ENCODE measurements around the gene TBC1D17.

TBC1D17 gene

DNA sequence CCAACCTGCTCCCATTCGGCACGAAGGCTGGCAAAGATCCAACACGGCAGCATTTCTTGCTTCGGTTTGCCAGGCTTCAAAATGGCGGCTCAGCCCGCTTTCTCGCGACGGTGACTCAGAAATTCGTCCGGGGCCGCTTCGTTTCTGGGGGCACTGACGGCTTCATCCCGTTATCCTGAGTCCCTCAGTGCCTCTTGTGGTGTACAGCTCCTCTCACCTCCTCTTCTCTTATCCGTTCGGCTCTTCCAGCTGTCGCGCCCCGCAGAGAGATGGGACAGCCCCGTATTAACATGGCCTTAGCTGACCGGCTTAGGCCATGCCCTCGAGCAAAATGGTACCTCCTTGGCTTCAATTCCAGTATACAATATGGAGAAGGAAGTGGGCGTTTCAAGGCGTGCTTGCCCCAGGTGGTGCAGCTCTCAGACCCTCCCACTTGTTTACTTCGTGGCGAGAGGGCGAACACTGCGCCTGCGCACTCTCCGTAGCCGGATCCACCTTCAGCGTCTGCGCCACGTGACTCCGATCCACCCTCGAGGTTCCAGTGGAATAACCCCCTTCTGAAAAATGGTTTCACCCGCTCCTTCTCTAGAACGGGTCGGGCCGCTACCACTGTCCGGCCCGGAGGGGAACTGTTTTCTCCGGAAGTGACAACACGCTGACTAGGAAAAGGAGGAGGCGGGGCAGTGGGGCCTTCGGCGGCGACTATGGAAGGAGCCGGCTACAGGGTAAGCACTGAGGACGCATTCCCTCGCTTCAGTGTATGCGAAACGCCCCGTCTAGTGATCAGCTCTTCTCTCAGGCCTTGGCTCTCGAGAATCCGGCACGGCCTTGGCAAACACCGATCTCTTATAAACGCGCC is at the start of gene TBC1D17, which contains the start of gene AKT1S1:
TBC1D17 (plus strand) TSS at position 683 of the 859 bp plus-strand sequence; CDS start at position 705, 22 bp downstream.
AKT1S1 (minus strand) TSS at position 336 of the 859 bp plus-strand sequence. CDS start 4,060 bp downstream, outside the sequence.
- in situ Hi-C loops (cut with MboI; ENCODE audit: low sequenced_read_pairs) = no loop called here

DNA sequence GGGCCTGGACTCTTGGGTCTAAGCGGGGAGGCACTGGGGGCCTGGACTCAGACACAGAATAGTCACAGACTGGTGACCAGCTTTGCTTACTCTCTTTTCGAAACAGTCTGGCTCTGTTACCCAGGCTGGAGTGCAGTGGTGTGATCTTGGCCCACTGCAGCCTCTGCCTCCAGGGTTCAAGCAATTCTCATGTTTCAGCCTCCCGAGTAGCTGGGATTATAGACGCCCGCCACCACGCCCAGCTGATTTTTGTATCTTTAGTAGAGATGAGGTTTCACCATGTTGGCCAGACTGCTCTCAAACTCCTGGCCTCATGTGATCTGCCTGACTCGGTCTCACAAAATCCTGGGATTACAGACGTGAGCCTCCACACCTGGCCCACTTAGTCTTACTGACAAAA is 48.3 kb upstream of the TBC1D17 start:
- in situ Hi-C loops (cut with MboI; ENCODE audit: low sequenced_read_pairs) = no loop called here

DNA sequence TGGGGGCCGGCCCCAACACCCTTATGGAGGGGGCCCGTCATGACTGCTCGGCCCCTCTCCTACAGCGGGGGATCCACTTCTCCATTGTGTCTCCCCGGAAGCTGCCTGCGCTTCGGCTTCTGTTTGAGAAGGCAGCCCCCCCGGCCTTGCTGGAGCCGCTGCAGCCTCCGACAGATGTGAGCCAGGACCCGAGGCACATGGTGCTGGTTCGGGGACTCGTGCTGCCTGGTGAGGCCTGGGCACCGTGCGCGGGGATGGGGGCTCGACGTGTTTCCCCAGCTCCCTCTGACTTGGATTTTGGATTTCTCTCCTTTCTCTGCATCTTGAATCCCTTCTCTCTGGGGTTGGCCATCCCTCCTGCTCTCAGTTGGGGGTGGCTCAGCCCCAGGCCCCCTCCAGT is 47.8 kb upstream of the TBC1D17 start:
- in situ Hi-C loops (cut with MboI; ENCODE audit: low sequenced_read_pairs) = no loop called here

DNA sequence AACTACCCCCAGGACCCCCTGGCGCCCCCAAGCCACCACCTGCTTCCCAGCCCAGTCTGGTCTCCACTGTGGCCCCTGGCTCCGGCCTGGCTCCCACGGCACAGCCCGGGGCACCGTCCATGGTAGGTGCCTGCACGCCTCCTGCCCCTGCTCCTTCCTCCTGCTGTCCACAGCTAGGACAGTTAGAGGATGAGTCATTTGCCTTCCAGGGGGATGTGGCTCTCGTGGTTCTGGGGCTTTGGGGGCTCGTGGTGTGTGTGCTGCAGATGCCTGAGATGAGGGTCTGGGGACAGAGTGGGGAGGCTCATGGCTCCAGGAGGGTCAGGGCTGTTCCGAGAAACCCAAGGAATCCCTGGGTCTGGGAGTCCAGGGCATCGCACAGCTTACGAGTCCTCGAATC is 46.7 kb upstream of the TBC1D17 start:
- in situ Hi-C loops (cut with MboI; ENCODE audit: low sequenced_read_pairs) = no loop called here

DNA sequence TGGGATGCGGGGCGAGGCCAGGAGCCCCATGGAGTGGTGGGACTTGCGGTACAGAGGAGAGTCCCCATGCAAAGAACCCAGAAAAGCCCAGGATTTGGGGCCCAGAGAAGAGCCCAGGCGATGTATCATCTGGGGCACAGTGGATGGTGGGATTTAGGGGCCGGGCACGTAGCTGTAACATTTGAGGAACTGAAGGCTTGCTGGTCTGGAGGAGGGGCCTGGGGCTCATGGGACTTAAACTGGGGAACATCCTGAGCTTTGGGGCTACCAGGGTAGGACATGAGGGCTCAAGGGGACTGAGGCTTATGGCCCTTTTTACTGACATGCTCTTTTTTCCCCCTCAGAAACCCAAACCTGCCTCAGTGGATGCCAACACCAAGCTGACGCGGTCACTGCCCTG is 45.9 kb upstream of the TBC1D17 start:
- in situ Hi-C loops (cut with MboI; ENCODE audit: low sequenced_read_pairs) = no loop called here

DNA sequence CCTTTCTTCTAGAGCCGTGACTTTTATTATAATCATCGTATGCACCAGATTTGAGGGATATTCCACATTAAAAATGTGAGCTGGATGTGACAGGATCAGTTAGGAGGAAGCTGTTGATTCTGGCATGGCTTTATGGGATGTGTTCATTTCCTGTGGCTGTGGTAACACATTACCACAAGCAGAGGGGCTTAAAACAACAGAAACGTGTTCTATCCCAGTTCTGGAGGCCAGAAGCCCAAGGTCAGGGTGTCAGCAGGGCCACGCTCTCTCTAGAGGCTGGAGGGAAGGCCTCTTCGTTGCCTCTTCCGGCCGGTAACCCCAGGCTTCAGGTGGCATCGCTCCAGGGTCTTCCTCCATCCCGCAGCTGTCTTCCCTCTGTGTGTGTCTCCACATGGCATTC is 44.9 kb upstream of the TBC1D17 start:
- in situ Hi-C loops (cut with MboI; ENCODE audit: low sequenced_read_pairs) = no loop called here

DNA sequence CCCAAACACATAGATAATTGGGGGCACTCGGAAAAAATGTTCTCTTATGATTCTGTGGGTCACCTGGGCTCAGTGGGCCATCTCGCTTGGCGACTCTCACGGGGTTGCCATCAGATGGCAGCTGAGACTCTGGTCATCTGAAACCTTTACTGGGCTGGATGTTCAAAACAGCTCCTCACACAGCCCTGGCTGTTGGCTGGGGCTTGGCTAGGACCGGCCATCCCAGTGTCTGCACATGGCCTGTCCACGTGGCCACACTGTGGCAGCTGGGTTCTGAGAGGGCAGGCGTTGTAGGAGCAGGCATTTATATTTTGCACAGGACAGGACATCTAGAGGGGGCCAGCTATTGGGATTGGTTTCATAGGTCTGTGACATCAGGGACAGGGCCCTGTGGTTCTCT is 43.9 kb upstream of the TBC1D17 start:
- in situ Hi-C loops (cut with MboI; ENCODE audit: low sequenced_read_pairs) = no loop called here

DNA sequence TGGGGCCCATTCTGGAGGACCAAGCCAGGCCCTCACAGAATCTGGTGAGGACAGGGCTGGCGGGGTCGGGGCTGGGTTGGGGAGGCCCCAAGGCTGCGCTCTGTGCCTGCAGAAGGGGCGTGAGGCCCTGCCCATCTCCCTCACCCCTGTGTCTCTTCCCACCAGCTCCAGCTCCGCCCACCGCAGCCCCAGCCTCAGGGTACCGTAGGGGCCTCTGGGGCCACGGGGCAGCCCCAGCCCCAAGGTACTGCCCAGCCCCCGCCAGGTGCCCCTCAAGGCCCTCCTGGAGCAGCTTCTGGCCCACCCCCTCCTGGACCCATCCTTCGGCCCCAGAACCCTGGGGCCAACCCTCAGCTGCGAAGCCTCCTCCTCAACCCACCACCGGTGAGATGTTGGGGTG is 41.9 kb upstream of the TBC1D17 start:
- in situ Hi-C loops (cut with MboI; ENCODE audit: low sequenced_read_pairs) = no loop called here

DNA sequence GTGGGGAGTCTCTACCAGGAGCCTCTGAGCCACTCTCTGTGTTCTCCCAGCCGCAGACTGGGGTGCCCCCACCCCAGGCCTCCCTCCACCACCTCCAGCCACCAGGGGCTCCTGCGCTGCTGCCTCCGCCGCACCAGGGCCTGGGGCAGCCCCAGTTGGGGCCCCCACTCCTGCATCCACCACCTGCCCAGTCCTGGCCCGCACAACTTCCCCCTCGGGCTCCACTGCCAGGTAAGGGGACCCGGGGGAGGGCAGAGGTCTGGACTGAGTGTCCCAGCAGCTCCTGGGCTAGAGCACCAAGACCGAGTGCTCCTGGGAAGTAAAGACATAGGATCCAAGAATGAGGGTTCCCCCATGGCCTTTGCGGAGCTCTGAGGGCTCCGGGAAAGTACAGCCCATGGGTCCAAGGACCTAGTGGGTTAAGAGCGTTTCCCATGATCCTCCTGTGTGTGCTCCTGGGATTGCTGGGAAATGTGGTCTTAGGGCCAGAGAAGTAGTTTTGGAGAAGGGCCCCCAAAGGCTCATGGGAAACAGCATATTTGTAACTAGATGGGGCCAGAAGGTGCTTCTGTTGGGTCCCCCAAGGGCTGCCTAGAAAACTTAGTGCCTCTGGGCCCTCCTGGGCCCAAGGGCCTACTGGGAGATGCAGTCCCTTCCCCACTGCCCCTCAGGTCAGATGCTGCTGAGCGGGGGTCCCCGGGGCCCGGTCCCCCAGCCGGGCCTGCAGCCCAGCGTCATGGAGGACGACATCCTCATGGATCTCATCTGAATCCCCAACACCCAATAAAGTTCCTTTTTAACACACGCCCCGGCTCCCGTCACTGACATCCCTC is 41.1 kb upstream of the TBC1D17 start:
- in situ Hi-C loops (cut with MboI; ENCODE audit: low sequenced_read_pairs) = no loop called here

DNA sequence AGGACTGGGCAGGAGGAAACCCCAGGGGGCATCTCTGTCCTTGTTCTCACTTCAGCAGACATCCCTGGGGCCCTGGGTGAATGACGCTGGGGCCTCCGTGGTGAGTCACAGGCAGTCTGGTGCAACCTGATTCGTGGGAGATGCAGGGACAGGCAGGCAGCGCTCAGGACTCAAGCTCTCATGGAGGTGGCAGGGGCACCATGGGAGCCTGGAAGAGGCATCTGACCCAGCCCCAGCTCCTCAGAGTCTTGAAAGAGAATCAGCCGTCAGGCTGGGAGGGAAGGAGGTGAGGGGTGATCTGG is 40.5 kb upstream of the TBC1D17 start:
- in situ Hi-C loops (cut with MboI; ENCODE audit: low sequenced_read_pairs) = no loop called here

DNA sequence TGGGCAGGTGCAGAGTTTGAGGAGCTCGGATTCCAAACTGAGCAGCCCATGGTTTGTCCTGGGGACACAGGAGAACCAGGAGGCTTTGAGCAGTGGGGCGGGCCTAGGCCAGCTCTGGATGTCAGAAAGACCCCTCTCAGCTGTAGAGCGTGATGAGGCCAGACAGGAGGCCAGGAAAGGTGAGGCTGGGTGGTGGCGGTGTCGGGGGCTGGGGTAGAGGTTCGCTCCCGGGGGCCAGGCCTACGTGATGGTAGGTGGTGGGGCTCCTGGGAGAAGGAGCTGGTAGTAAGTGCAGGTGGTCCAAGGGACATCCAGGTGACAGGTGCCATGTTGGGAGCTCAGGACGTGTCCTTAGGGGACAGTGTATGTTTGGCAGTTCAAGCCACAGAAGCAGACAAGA is 40.1 kb upstream of the TBC1D17 start:
- in situ Hi-C loops (cut with MboI; ENCODE audit: low sequenced_read_pairs) = no loop called here

DNA sequence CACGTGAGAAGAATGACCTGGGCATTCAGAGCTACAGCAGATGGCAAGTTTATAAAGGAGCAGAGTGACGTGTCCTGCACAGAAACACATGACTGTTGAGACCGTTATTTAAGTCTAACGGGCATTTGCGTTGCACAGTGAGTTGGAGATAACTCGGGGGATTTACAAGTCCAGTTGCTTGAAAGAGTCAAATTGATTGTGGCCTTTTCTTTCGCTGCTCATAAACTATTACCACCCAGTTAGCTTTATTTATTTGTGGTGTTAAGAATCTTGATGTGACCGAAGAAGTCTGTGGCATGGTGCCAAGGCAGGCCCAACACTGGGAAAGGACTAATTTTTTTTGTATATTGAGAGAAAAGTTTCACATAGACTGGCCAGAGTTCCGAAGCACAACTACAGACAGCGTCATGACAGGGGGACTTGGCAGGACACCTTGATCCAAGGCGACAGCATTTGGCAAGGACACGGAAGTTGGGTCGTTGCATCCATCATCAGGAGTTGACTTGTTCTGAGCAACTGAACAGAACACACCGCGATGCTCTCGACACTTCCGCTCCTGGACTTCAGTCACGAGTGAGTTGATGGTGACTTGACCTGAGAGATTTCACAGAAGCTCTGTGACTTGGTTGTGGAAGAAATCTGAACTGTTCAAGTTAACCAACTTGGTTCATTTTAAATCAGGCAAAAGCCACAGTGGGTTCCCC is 38.5 kb upstream of the TBC1D17 start:
- in situ Hi-C loops (cut with MboI; ENCODE audit: low sequenced_read_pairs) = no loop called here

DNA sequence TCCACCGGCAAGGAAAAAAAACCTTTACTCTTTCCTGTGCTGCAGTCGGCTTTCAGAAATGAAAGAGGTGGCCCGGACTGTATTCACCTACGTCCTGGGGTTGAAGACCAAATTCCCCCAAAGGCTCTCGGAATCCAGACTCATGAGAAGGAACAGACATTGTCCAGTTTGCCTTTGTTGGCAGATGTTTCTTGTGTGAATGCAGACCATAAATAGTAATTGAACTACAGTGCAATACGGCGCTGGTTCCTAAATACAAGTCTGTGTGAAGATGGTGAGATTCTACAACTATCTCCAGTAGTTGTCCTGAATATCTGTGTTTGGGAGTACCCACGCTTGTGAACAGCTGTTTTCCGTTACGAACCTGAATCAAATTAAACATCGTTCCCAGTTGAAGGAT is 37.8 kb upstream of the TBC1D17 start:
- in situ Hi-C loops (cut with MboI; ENCODE audit: low sequenced_read_pairs) = no loop called here

DNA sequence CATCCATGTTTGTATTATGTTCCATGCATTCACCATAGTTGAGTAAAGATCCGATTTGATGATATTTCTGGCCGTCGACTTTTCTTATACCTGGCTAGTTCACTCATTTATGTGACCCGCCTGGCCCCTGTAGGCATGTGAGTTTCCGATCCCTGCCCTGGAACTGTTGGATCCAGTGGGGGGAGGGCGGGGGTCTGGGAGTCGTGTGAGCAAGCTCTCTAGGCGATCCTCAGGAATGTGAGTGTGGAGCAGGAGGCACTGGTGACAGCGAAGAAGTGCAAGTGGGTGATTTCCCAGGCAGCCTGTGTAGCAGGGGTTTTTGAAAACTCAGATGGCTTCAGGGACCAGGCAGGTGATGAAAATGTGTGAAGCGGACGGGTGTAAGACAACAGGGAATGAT is 37.2 kb upstream of the TBC1D17 start:
- in situ Hi-C loops (cut with MboI; ENCODE audit: low sequenced_read_pairs) = no loop called here

DNA sequence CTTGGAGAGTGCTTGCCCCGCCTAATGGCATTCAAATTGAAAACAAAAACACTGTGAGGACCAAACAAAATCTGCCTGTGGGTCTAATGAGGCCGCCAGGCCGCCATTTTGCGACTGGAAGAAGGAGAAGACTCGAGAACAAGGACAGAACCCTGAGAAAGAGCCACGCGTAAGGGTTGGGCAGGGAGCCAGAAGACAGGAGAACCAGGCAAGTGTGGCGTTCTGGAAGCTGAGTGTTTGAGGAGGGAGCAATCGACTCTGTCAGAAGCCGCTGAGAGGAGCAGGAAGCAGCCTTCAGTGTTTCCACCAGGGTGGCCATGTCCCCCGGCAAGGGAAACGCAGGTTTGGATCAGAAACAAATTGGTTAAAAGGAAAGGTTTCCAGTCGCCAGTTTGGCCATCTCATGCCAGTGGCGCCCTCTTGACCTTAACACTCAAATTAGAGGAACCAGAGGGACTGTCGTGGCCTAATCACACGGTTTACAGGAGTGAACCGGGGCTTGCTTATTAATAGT is 36.7 kb upstream of the TBC1D17 start:
- in situ Hi-C loops (cut with MboI; ENCODE audit: low sequenced_read_pairs) = no loop called here

DNA sequence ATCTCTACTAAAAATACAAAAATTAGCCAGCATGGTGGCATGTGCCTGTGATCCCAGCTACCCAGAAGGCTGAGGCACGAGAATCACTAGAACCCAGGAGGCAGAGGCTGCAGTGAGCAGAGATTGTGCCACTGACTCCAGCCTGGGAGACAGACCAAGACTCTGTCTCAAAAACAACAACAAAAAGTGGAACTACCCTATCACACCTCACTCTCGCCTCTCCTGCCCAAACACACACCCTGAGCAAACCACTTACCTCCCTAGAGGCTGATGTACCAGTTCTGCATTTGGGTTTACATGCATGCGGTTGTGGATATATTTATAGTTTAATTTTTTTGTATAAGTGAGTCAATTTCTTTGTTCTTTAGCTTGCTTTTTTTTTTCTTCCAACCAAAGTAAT is 34.2 kb upstream of the TBC1D17 start:
- in situ Hi-C loops (cut with MboI; ENCODE audit: low sequenced_read_pairs) = no loop called here

DNA sequence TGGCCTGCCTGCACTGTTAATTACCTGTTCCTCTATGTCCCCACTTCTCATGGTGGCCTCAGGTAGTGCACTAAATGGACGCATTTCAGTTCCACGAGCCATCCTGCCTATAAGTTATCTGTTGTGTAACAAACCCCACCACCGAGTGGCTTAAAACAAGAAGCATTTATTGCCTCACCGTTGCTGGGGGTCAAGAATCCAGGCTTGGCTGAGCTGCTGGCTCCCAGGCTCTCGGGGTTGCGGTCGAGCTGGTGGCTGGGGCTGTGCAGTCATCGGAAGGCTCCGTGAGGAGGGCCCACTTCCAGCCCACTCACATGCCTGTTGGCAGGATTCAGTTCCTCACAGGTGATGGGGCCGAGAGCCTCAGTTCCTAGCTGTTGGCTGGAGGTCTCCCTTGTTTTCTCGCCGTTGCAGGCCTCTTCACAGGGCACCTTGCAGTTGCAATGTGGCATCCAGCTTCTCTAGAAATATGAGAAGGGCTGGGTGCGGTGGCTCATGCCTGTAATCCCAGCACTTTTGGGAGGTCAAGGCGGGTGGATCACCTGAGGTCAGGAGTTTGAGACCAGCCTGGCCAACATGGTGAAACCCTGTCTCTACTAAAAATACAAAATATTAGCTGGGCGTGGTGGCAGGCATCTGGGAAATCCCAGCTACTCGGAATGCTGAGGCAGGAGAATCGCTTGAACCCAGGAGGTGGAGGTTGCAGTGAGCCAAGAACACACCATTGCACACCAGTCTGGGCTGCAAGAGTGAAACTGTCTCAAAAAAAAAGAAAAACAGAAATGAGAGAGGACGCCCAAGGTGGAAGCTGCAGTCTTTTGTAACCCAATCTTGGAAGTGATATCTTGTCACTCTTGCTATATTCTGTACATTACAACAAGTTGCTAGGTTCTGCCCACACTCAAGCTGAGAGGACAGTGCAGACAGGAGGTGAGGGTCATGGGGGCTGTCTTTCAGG is 33.1 kb upstream of the TBC1D17 start:
- in situ Hi-C loops (cut with MboI; ENCODE audit: low sequenced_read_pairs) = no loop called here

DNA sequence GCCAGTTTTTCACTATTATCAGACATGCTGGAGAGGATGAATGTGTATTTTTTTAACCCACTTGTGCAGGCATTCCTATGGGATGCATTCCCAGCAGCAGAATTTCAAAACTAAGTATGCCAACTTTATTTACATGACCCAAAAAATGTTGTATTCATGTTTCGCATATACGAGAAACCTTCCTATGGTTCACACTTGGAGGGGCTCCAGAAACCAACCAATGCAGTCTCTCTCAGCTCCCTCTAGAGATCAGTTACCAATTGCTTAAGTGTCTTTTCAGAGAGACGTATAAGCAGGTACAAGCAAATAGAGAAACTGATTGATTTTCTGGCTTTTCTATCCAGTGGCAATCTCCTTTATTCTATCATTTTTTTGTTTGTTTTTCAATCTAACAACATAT is 32.1 kb upstream of the TBC1D17 start:
- in situ Hi-C loops (cut with MboI; ENCODE audit: low sequenced_read_pairs) = no loop called here

DNA sequence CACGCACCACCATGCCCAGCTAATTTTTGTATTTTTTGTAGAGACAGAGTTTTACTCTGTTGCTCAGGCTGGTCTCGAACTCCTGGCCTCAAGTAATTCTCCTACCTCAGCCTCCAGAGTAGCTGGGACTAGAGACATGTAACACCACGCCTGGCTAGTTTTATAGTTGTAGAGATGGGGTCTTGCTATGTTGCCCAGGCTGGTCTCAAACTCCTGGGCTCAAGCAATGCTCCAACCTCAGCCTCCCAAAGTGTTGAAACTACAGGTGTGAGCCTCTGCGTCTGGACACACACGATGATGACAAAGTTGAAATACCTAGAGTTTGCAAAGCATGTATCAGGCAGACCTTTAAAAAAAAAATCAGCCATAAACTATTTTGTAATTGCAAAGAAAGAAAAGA is 31.1 kb upstream of the TBC1D17 start:
- in situ Hi-C loops (cut with MboI; ENCODE audit: low sequenced_read_pairs) = no loop called here
